Sigmoid colon (tissue), 7 donors: ENCODE data around the gene PDLIM4. TPM values are rescaled to one million over a fixed set of nuclear protein-coding genes. Genes with fewer than 3 reads are reported as not detected.

Experiments used
- DNase-seq: peaks from one replicate; pipeline ENCODE4 v3.0.0-alpha.2; 2019
- H3K27ac ChIP-seq, 4 donors: fragments of 200-600 bp; sonication (generic); one replicate each; pipeline ENCODE4 v1.5.1; 2016 to 2019; ENCODE audit warnings: mild to moderate bottlenecking in 1 of 4
- H3K27me3 ChIP-seq, 3 donors: fragments of 200-600 bp; sonication (generic); one replicate each; pipeline ENCODE4 v1.5.1; 2019; ENCODE audit warnings: mild to moderate bottlenecking in 1 of 3
- H3K36me3 ChIP-seq, 4 donors: fragments of 200-600 bp; sonication (generic); one replicate each; pipeline ENCODE4 v1.5.1; 2016 to 2019
- H3K4me1 ChIP-seq, 4 donors: fragments of 200-600 bp; sonication (generic); one replicate each; pipeline ENCODE4 v1.5.1; 2017 to 2019
- H3K4me3 ChIP-seq, 4 donors: fragments of 200-600 bp; sonication (generic); one replicate each; pipeline ENCODE4 v1.5.1; 2017 to 2019; ENCODE audit warnings: mild to moderate bottlenecking in 2 of 4, moderate library complexity in 1 of 4
- H3K9me3 ChIP-seq, 4 donors: fragments of 200-600 bp in 3 of 4; sonication (generic) in 3 of 4; one replicate each; pipeline versions ENCODE4 v1.5.1 to v1.6.1; 2013 to 2019
- EP300 ChIP-seq, 4 donors: sonication (generic); formaldehyde crosslinking; IDR thresholded peaks; one replicate each; pipeline ENCODE4 v1.6.1; 2017; ENCODE audit warnings: antibody characterized with exemption in 4 of 4
- POLR2A ChIP-seq, 2 donors: fragments of 450-650 bp; IDR thresholded peaks; one replicate each; pipeline ENCODE4 v1.6.1; 2016; ENCODE audit warnings: antibody characterized with exemption in 2 of 2, mild to moderate bottlenecking in 2 of 2, moderate library complexity in 2 of 2
- POLR2AphosphoS5 ChIP-seq, 4 donors: sonication (generic); formaldehyde crosslinking; IDR thresholded peaks; one replicate each; pipeline ENCODE4 v1.6.1; 2017; ENCODE audit warnings: antibody characterized with exemption in 4 of 4
- WGBS, 2 donors: extraction: QIAGEN DNeasy Blood & Tissue Kit; methylation state at CpG; one replicate each; pipeline ENCODE4 v1.1.7; 2013; 5-methylcytosine and 5-hydroxymethylcytosine counted together
- intact Hi-C: fragments of 100-400 bp; cut with DNase I; formaldehyde crosslinking; loops from one replicate; pipeline ENCODE4 v1.15.1; 2023
- polyA plus RNA-seq, 3 donors: library from polyadenylated mRNA; stranded (reverse); fragments of 200-250 nt; gene quantifications; one replicate each; pipeline ENCODE4 v1.2.3, GENCODE V29; 2013
- total RNA-seq, 4 donors: library from RNA; depleted of rRNA; stranded (reverse); fragments of >200 nt; gene quantifications; one replicate each; pipeline ENCODE4 v1.1.0, GENCODE V29; 2016
- TF ChIP-seq, protein P1 (sequence below), 4 experiments: fragments of 450-650 bp in 3 of 4; fragments of 200-600 bp in 1 of 4; IDR thresholded peaks; one replicate each; pipeline ENCODE4 v1.5.1; 2016 to 2019; ENCODE audit warnings: antibody characterized with exemption in 4 of 4, mild to moderate bottlenecking in 3 of 4, moderate library complexity in 2 of 4
- donor health status: healthy with polysubstance abuse.
- donor health status: Bipolar disorder and iron deficiency.
- donor health status: healthy.

PDLIM4 gene
- total and polyA plus RNA-seq, 7 donors = 2.1 to 133 (median 38.2) TPM

DNA sequence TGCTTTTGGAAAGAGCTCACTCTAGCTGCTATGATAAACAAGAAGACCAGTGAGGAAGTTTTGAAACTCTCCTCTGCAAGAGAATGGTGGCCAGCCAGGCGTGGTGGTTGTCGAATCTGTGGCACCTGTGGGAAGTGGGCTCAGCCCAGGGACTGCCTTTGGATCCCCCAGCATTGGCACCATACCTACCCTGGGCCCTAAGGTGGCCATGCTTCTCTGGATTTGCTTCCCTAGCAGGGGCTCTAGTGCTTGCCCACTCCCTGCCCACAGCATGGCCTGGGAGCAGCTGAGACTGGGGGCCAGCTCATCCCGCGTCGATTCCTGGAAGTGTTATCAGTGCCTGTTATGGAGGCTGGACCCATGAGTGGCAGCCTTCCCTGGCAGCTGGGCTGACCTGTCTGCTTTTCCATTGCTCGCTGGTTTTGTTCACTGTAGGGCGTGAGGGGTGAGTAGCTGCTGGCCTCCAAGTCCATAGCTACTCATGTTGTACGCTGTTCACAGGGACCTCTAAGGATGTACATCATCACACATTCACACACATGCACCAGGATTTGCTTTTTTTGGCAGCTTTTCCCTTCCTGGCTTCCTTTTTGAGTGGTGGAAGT, 39.0 kb downstream of the PDLIM4 start:
- Histone ChIP-seq H3K9me3 (no peaks in the 10 kb centered on the region), H3K36me3 (no peaks in the 10 kb centered on the region), H3K4me1 (peaks cover 0 to 27% (median 22%) of the 10 kb centered on the region in 4 donors), H3K27ac (no peak overlapping the region), H3K27me3 (no peaks in the 10 kb centered on the region), H3K4me3 (no peak overlapping the region)
- TF ChIP-seq, protein P1, sequence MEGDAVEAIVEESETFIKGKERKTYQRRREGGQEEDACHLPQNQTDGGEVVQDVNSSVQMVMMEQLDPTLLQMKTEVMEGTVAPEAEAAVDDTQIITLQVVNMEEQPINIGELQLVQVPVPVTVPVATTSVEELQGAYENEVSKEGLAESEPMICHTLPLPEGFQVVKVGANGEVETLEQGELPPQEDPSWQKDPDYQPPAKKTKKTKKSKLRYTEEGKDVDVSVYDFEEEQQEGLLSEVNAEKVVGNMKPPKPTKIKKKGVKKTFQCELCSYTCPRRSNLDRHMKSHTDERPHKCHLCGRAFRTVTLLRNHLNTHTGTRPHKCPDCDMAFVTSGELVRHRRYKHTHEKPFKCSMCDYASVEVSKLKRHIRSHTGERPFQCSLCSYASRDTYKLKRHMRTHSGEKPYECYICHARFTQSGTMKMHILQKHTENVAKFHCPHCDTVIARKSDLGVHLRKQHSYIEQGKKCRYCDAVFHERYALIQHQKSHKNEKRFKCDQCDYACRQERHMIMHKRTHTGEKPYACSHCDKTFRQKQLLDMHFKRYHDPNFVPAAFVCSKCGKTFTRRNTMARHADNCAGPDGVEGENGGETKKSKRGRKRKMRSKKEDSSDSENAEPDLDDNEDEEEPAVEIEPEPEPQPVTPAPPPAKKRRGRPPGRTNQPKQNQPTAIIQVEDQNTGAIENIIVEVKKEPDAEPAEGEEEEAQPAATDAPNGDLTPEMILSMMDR (IDR thresholded peaks at IDR 0.05) = no peak
- no peak for TF ChIP-seq POLR2AphosphoS5 (IDR thresholded peaks at IDR 0.05)
- 87 to 94% methylated on average over 8 of the region's 8 CpGs for WGBS, 2 donors
- no peak for DNase-seq
- intact Hi-C loops = loop anchor here (10.0 kb wide), 1 partner anchor 198 kb away; the partner anchor contains the start of gene IRF1

DNA sequence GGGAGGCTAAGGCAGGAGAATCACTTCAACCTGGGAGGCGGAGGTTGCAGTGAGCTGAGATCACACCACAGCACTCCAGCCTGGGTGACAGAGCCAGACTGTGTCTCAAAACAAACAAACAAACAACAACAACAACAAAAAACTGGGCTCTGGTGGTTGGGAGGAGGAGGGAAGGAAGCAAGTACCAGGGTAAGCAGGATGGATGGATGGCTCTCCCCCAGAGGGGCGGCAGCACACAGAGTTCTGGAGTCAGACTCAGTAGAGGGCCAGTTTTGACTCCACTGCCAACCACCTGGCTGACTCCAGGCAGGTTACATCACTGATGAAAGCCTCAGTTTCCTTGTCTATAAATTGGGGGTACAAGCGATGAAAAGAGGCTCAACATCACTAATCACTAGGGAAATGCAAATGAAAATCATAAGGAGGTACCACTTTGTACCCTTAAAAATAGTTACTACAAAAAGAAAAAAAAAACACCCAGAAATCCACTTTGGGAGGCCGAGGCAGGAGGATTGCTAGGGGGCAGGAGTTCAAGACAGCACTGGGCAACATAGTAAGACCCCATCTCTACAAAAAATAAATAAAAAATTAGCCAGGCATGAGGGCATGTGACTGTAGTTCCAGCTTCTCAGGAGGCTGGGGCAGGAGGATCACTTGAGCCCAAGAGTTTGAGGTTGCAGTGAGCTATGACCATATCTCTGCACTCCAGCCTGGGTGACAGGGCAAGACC, 39.9 kb downstream of the PDLIM4 start:
- DNase-seq = no peak
- WGBS, 2 donors = 95 to 97% methylated on average over 4 of the region's 4 CpGs
- Histone ChIP-seq H3K27ac (no peak overlapping the region), H3K4me3 (no peak overlapping the region), H3K4me1 (peaks cover 0 to 26% (median 21%) of the 10 kb centered on the region in 4 donors), H3K36me3 (no peaks in the 10 kb centered on the region), H3K9me3 (no peaks in the 10 kb centered on the region), H3K27me3 (no peaks in the 10 kb centered on the region)
- TF ChIP-seq, protein P1 (IDR thresholded peaks at IDR 0.05) = no peak
- TF ChIP-seq EP300 (IDR thresholded peaks at IDR 0.05) (no peak), POLR2AphosphoS5 (IDR thresholded peaks at IDR 0.05) (no peak), POLR2A (IDR thresholded peaks at IDR 0.05) (no peak)
- intact Hi-C loops = loop anchor here (10.0 kb wide), 1 partner anchor 197 kb away; the partner anchor contains the start of gene IRF1

DNA sequence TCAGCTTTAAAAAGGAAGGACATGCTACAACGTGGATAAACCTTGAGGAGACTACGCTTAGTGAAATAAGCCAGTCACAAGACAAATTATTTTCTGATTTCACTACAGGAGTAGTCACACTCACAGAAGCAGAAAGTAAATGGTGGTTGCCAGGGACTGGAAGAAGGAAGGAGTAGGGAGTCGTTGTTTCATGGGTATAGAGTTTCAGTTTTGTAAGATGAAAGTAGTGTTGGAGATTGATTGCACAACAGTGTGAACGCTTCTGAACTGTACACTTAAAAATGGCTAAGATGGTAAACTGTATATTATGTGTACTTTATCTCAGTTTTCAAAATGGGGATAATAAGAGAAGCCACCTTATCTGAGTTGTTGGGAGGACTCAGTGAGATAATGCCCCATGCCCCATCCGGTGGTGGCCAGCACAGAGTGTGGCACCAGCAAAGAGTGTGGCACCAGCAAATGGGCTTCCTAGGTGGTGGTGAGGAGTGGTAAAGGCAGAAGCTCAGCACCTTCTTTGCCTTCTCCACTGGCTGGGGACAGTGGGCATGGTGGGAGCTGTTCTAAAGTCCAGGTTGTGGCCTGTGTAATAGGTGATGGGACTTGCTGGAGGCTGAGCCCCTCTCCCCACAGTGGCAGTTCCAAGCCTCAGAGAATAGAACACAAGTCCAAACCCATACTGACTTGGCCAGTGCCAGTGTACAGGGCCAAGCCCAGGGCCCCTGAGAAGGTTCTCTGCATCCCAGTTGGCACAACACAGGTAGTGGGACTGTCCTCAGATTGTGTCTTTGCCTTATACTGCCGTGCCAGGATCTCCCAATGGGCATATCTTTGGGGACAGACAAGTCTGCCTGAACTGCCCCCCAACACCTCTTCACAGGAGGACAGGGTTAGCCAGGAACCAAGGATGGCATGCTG, 41.1 kb downstream of the PDLIM4 start:
- intact Hi-C loops = loop anchor here (2.0 to 10.0 kb wide), 2 partner anchors 60 to 196 kb away; partner anchors contain the start of gene IRF1
- H3K27me3 ChIP-seq = no peaks in the 10 kb centered on the region
- H3K9me3 ChIP-seq = no peaks in the 10 kb centered on the region
- TF ChIP-seq POLR2A (IDR thresholded peaks at IDR 0.05) (no peak), EP300 (IDR thresholded peaks at IDR 0.05) (no peak), POLR2AphosphoS5 (IDR thresholded peaks at IDR 0.05) (no peak)
- TF ChIP-seq, protein P1 (IDR thresholded peaks at IDR 0.05) = no peak
- H3K4me1 ChIP-seq = peaks cover 0 to 22% (median 13%) of the 10 kb centered on the region in 4 donors
- no peak for DNase-seq
- no peak overlapping the region for H3K27ac ChIP-seq
- no peak overlapping the region for H3K4me3 ChIP-seq
- 81 to 85% methylated on average over 6 of the region's 6 CpGs for WGBS, 2 donors
- no peaks in the 10 kb centered on the region for H3K36me3 ChIP-seq

DNA sequence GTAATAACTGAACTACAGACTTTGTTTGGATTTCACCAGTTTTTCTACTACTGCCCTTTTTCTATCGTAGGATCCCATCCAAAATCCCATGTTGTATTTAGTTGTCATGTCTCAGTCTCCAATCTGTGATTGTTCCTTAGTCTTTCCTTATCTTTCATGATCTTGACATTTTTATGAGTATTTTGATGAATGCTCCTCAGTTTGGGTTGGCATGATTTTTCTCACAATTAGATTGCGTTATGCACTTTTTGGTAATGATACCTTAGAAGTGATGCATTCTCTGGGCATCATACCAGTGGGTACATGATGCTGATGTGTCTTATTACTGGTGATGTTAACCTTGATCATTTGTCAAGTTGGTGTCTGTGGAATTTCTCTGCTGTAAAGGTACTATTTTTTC, 42.4 kb downstream of the PDLIM4 start:
- H3K4me3 ChIP-seq = no peak overlapping the region
- no peaks in the 10 kb centered on the region for H3K9me3 ChIP-seq
- 20 to 70% methylated on average over 2 of the region's 2 CpGs for WGBS, 2 donors
- no peaks in the 10 kb centered on the region for H3K27me3 ChIP-seq
- no peaks in the 10 kb centered on the region for H3K36me3 ChIP-seq
- TF ChIP-seq POLR2A (IDR thresholded peaks at IDR 0.05) (no peak), POLR2AphosphoS5 (IDR thresholded peaks at IDR 0.05) (no peak), EP300 (IDR thresholded peaks at IDR 0.05) (no peak)
- TF ChIP-seq, protein P1 (IDR thresholded peaks at IDR 0.05) = no peak
- DNase-seq = no peak
- peaks cover 0 to 16% (median 10%) of the 10 kb centered on the region in 4 donors for H3K4me1 ChIP-seq
- no peak overlapping the region for H3K27ac ChIP-seq
- intact Hi-C loops = loop anchor here (2.0 to 10.0 kb wide), 2 partner anchors 61 to 195 kb away; partner anchors contain the start of gene IRF1
